Left lung (tissue), 10 donors: ENCODE results near the gene APLP2. TPM values are rescaled to one million over a fixed set of nuclear protein-coding genes. Genes with fewer than 3 reads are reported as not detected.

ENCODE experiments used
- ATAC-seq: fragments of 200-7000 bp; cut with Tn5 transposase; one replicate; pipeline ENCODE4 v1.9.1; 2020; ENCODE audit warnings: moderate library complexity
- DNase-seq, 4 donors: peaks; one replicate each; pipeline ENCODE4 v3.0.0-alpha.2; 2013 to 2020
- H3K27ac ChIP-seq, 2 donors: fragments of 200-600 bp; sonication (generic) in 1 of 2; one replicate each; pipeline versions ENCODE4 v1.5.0 to v1.8.0; 2020 to 2021
- H3K27me3 ChIP-seq, 2 donors: fragments of 200-600 bp; sonication (generic) in 1 of 2; one replicate each; pipeline versions ENCODE4 v1.5.0 to v1.8.0; 2020 to 2021
- H3K36me3 ChIP-seq, 2 donors: fragments of 200-600 bp; sonication (generic) in 1 of 2; one replicate each; pipeline versions ENCODE4 v1.5.0 to v1.8.0; 2020 to 2021
- H3K4me1 ChIP-seq, 2 donors: fragments of 200-600 bp; one replicate each; pipeline ENCODE4 v1.8.0; 2021
- H3K4me3 ChIP-seq, 2 donors: fragments of 200-600 bp; sonication (generic) in 1 of 2; one replicate each; pipeline versions ENCODE4 v1.5.0 to v1.8.0; 2020 to 2021; ENCODE audit warnings: mild to moderate bottlenecking in 1 of 2
- H3K9me3 ChIP-seq, 2 donors: fragments of 200-600 bp; sonication (generic) in 1 of 2; one replicate each; pipeline versions ENCODE4 v1.5.0 to v1.8.0; 2020 to 2021
- CTCF ChIP-seq, 2 donors: fragments of 200-600 bp; sonication (generic) in 1 of 2; IDR thresholded peaks; one replicate each; pipeline versions ENCODE4 v1.5.0 to v1.8.0; 2021; ENCODE audit warnings: antibody characterized with exemption in 2 of 2
- intact Hi-C, 2 donors: fragments of 100-400 bp; cut with DNase I; formaldehyde crosslinking; loops; one replicate each; pipeline versions ENCODE4 v1.11.2 to v1.14.2; 2022
- polyA plus RNA-seq, 6 donors: library from polyadenylated mRNA; unstranded; fragments of 120-200 nt; gene quantifications; one replicate each; pipeline ENCODE4 v1.2.1, GENCODE V29; 2013; ENCODE audit not compliant: insufficient read length in 6 of 6
- total RNA-seq, 2 donors: library from RNA; stranded (reverse); fragmentation: NEBNext Ultra II Directional; extraction: Animal tissue kit (Norgen Biotek cat#: 25700); gene quantifications; one replicate each; pipeline ENCODE4 v1.2.1, GENCODE V29; 2021
- donor health status: DM: no; HTN: yes; CAD: no.
- donor health status: DM: no; HTN: no; CAD: no.

Gene APLP2
- total and polyA plus RNA-seq, 8 donors, result 405 to 646 (median 486) TPM

GRCh38 chr11:130175898-130176297, 106.2 kb downstream of the APLP2 start:
- no peak for TF ChIP-seq CTCF (IDR thresholded peaks at IDR 0.05)
- DNase-seq, result no peak
- H3K4me3 ChIP-seq, result no peak overlapping the region
- peaks cover 0 to 5% of the 10 kb centered on the region in 2 donors for H3K9me3 ChIP-seq
- H3K27me3 ChIP-seq, result no peaks in the 10 kb centered on the region
- H3K27ac ChIP-seq, result no peak overlapping the region
- H3K4me1 ChIP-seq, result peaks cover 22 to 40% of the 10 kb centered on the region in 2 donors
- H3K36me3 ChIP-seq, result no peaks in the 10 kb centered on the region
- no peak for ATAC-seq
- intact Hi-C loops, result no loop called here

DNA sequence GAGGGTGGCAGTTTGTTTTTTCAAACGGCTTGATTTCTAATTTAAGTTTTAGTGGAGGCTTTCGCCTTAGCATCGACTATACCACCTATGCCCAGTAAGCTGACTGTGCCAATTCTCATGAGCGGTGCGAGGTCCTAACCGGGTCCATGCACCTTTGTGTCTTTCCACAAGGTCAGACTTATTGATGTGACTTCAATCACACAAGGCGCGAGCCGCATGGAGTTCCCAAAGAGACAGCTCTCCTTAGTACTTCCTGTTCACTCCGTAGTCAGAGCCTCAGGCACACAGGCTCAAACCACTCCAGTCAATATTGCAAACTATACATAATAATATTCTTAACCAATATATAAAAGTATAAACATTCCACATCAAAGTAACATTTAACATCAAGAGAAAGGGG, 108.1 kb downstream of the APLP2 start:
- TF ChIP-seq CTCF (IDR thresholded peaks at IDR 0.05), result no peak
- intact Hi-C loops, result no loop called here
- Histone ChIP-seq H3K4me1 (peaks cover 26 to 56% of the 10 kb centered on the region in 2 donors), H3K36me3 (no peaks in the 10 kb centered on the region), H3K9me3 (peaks cover 0 to 5% of the 10 kb centered on the region in 2 donors), H3K27ac (no peak overlapping the region), H3K27me3 (no peaks in the 10 kb centered on the region), H3K4me3 (no peak overlapping the region)
- ATAC-seq (no peak), DNase-seq (no peak)

- Histone ChIP-seq H3K4me3 (no peak overlapping the region), H3K27me3 (no peaks in the 10 kb centered on the region), H3K36me3 (no peaks in the 10 kb centered on the region), H3K27ac (no peak overlapping the region), H3K9me3 (peaks cover 0 to 5% of the 10 kb centered on the region in 2 donors), H3K4me1 (peaks cover 26 to 56% of the 10 kb centered on the region in 2 donors)
- ATAC-seq (peak; percentile 1), DNase-seq (no peak)
- intact Hi-C loops, result no loop called here
- TF ChIP-seq CTCF (IDR thresholded peaks at IDR 0.05), result no peak
These were observed 109.0 kb downstream of the APLP2 start for GRCh38 chr11:130178441-130179339.

DNA sequence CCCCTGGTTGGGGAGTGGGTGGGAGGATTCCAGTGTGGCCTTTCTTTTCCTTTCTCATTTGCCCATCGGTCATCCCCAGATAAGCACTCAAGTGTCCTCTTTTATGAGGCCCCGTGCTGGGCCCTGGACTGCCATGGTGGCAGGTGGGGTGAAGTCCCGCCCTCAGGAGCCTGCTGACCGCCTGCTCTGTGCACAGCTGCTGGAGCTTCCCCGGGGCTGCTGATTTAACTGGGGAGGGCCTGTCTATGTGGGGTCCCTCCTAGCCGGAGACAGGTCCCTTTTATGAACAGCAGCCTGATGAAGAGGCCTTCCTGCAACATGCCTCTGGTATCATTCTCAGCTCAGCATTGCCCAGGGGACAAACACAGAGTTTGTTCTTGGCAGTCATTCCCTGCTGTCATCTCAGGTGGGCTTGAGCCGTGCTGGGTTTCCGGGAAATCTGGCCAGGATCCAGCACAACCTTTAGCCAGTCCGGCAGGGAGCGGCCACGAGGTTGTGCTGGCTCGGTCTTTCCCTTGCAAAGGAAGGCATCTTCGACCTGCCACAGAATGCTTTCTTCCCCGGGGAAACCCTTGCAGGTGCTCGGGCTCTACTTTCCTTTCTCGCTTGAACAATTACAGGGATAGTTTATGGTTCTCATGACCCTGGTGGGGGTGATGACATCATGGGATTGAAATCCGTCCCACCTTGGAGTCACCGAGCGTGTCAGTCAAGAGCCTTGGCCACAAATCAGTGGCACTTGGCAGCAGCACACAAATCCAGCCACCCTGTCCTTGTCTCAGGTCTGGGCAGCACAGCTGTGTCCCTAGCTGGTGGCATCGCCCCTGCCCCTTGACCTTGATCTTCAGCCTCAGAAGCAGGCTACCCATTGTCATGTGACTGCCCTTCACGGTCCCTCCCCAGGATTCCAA, 110.0 kb downstream of the APLP2 start:
- Histone ChIP-seq H3K36me3 (no peaks in the 10 kb centered on the region), H3K4me1 (peaks cover 26 to 56% of the 10 kb centered on the region in 2 donors), H3K27ac (peak overlapping the region; percentile 22 to 66), H3K9me3 (peaks cover 0 to 2% of the 10 kb centered on the region in 2 donors), H3K27me3 (no peaks in the 10 kb centered on the region), H3K4me3 (no peak overlapping the region)
- intact Hi-C loops, result no loop called here
- DNase-seq (peak in 2 of 4 donors; percentile 65 to 74), ATAC-seq (peak; percentile 24)
- TF ChIP-seq CTCF (IDR thresholded peaks at IDR 0.05), result no peak
